K562 (cell line): ENCODE data around the gene VWA3A.
"Not testable (repeated sequence)": the region's sequence is repeated elsewhere in the genome, so short reads cannot be mapped to it uniquely, and the experiment has no call there.

Experiments
- DACH1 ChIP-seq: fragments of 450-650 bp; IDR thresholded peaks from 2 replicates; pipeline ENCODE4 v1.6.1; 2018; ENCODE audit not compliant: partially characterized antibody
- PATZ1 ChIP-seq: fragments of 250-450 bp; sonication (Bioruptor Pico); IDR thresholded peaks from 2 replicates; pipeline ENCODE4 v1.5.0; 2020; ENCODE audit warnings: mild to moderate bottlenecking, borderline replicate concordance
- POLR2A ChIP-seq: fragments of 450-650 bp; conservative IDR thresholded peaks from 2 replicates; pipeline ENCODE4 v1.6.1; 2016
- RAD51 ChIP-seq: fragments of 450-650 bp; IDR thresholded peaks from 2 replicates; pipeline ENCODE4 v1.7.1; 2016; ENCODE audit warnings: low read depth, mild to moderate bottlenecking, borderline replicate concordance
- RBM39 ChIP-seq: fragments of 200-400 bp; formaldehyde crosslinking; optimal IDR thresholded peaks from 2 replicates; pipeline ENCODE3; 2018; ENCODE audit warnings: low read depth, low read length
- STAT6 ChIP-seq: sonication (generic); formaldehyde crosslinking; IDR thresholded peaks from 2 replicates; pipeline ENCODE4 v1.8.1; 2023; ENCODE audit warnings: mild to moderate bottlenecking, missing genetic modification reagents
- TAF1 ChIP-seq: IDR thresholded peaks from 2 replicates; pipeline ENCODE4 v1.6.1; 2011; ENCODE audit warnings: mild to moderate bottlenecking, low read length, moderate library complexity; ENCODE audit not compliant: insufficient read depth, control insufficient read depth, severe bottlenecking; ENCODE audit errors: extremely low read depth
- XRCC3 ChIP-seq: fragments of 450-650 bp; IDR thresholded peaks from 2 replicates; pipeline ENCODE4 v1.6.1; 2017; ENCODE audit warnings: mild to moderate bottlenecking, moderate library complexity

GRCh38 chr16:22153078-22153477 is 60.7 kb downstream of the VWA3A start:
- TF ChIP-seq TAF1; PATZ1 (CRISPR knock-in tag); STAT6 (CRISPR knock-in tag); XRCC3; POLR2A; RAD51; DACH1; RBM39: not testable (repeated sequence)
